ENCODE measurements around the gene TNC.

The TNC gene

DNA sequence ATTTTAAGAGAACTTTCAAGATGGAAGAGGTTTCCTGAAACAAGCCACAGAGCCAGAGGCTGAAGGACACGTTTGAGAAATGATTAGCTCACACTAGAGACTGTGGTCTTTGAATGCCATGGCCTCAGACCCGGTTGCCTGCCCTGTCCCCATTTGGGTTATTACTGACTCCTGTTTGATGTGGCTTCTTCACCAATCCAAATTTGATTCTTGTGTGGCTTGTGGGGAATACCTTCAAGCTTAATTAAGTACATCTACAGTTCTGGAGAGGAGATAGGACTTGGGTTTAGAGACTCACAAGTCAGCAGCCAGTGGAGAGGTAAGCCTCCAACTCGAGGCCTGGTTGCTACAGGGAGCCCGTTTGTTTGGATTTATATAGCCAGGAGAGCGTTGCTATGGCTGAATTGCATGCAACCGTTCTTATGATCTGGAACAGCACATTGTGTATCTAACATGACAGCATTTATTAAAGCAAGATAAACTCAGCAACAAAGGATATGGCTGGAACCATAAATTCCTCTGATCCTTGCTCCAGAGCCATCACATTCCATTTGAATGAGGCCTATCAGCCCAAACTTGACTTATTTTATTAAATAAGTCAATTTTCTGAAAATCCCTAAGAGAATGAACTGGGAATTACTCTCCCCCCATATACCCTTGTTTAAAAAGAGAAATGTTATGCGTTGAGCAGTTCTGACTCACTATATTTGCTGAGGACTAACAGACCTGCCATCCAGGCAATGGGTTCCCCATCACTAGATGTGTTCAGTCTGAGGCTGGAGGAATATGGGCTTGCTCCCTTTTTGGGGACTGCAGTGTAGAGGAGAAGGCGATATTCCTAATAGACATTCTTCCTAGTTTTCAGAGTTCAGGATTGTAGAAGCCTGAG lies 99.2 kb downstream of the TNC start:
- no peak overlapping the region for H3K4me3 ChIP-seq (ENCODE audit: low read length)
- peak; percentile 75 for DNase-seq (ENCODE audit: low read depth)
- TF ChIP-seq, protein P1, sequence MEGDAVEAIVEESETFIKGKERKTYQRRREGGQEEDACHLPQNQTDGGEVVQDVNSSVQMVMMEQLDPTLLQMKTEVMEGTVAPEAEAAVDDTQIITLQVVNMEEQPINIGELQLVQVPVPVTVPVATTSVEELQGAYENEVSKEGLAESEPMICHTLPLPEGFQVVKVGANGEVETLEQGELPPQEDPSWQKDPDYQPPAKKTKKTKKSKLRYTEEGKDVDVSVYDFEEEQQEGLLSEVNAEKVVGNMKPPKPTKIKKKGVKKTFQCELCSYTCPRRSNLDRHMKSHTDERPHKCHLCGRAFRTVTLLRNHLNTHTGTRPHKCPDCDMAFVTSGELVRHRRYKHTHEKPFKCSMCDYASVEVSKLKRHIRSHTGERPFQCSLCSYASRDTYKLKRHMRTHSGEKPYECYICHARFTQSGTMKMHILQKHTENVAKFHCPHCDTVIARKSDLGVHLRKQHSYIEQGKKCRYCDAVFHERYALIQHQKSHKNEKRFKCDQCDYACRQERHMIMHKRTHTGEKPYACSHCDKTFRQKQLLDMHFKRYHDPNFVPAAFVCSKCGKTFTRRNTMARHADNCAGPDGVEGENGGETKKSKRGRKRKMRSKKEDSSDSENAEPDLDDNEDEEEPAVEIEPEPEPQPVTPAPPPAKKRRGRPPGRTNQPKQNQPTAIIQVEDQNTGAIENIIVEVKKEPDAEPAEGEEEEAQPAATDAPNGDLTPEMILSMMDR (conservative IDR thresholded peaks at IDR 0.05; ENCODE audit: low read depth, low read length) = no peak

DNA sequence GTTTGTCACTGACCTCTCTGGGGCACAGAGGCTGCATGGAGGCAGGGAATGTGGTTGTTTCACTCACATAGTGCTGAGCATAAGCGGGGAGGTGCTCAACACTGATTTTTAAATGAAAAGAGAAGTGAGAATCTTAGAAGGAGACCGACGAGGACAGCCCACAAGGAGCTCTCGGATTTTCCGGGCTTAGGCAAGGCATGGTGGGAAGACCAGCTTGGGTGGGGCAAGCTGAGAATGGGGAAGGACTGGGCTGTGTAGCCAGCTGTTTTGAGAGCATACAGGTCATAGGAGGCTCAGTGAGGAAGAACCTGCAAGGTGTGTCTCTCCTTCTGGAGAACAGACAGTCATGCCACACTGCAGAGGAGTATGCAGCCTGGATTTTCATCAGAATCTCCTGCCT lies 101.6 kb downstream of the TNC start:
- no peak for DNase-seq (ENCODE audit: low read depth)
- TF ChIP-seq, protein P1 (conservative IDR thresholded peaks at IDR 0.05; ENCODE audit: low read depth, low read length) = no peak
- no peak overlapping the region for H3K4me3 ChIP-seq (ENCODE audit: low read length)

DNA sequence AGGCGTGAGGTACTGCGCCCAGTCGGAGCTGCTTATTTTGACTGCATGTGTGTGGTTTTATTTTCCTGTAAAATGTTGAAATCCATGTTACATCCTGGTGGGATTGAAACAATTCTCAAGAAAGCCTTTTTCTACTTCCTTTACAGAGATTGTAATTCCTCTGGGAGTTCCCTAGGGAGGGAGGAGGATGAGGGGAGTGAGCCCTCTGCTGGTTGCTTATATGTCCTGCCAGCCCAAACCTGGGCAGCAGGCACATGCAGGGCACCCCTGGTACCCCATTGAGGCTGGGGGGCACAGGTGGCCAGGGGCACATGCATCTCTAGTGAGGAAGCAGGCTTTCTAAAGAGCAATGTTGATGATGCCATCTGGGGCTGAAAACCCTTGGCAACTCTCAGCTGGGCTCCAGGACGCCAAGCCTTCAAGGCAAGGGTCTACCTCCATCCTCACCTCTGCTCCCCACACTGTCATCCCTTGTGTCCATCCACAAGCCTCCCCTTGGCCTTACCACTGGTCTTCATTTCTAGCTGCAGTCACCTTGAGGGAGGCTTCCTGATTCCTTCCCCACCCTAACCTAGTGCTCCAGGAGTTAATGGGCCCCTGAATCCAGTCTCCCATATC lies 102.8 kb downstream of the TNC start:
- TF ChIP-seq, protein P1 (conservative IDR thresholded peaks at IDR 0.05; ENCODE audit: low read depth, low read length) = peak; percentile 83
- H3K4me3 ChIP-seq (ENCODE audit: low read length) = no peak overlapping the region
- DNase-seq (ENCODE audit: low read depth) = no peak

GRCh38 chr9:115014438-115014837 lies 103.5 kb downstream of the TNC start:
- no peak for DNase-seq (ENCODE audit: low read depth)
- no peak overlapping the region for H3K4me3 ChIP-seq (ENCODE audit: low read length)
- TF ChIP-seq, protein P1 (conservative IDR thresholded peaks at IDR 0.05; ENCODE audit: low read depth, low read length) = no peak

DNA sequence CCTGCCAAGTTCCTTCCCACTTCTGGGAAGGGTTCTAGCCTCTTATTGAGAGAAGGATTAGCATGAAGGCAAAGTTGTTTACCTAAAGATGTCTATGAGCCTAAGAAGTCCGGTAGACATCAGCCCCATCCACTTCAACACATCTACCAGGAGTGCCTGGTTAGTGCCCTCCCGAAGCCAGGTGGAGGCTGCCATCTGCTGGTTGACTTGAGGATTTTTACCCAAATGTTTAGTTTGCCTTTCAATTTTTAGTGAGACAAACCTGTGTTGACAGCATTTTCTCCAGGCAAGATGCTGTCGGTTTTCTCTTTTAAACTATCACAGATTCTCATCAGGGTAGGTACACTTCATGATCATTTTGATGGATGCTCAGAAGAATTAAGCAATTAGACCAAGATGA lies 104.0 kb downstream of the TNC start:
- H3K4me3 ChIP-seq (ENCODE audit: low read length) = no peak overlapping the region
- TF ChIP-seq, protein P1 (conservative IDR thresholded peaks at IDR 0.05; ENCODE audit: low read depth, low read length) = peak; percentile 79
- DNase-seq (ENCODE audit: low read depth) = peak; percentile 32

- TF ChIP-seq, protein P1 (conservative IDR thresholded peaks at IDR 0.05; ENCODE audit: low read depth, low read length) = no peak
- no peak for DNase-seq (ENCODE audit: low read depth)
- H3K4me3 ChIP-seq (ENCODE audit: low read length) = no peak overlapping the region
Measured at GRCh38 chr9:115012486-115012885, 105.5 kb downstream of the TNC start.

GRCh38 chr9:115010874-115011273 lies 107.1 kb downstream of the TNC start:
- DNase-seq (ENCODE audit: low read depth) = no peak

More at GRCh38 chr9:115010874-115011273, 107.1 kb downstream of the TNC start:
- H3K4me3 ChIP-seq (ENCODE audit: low read length) = no peak overlapping the region
- TF ChIP-seq, protein P1 (conservative IDR thresholded peaks at IDR 0.05; ENCODE audit: low read depth, low read length) = no peak

Data from retinal pigment epithelial cell (primary cell).